ENCODE results near the gene FBRSL1.

Gene FBRSL1

DNA sequence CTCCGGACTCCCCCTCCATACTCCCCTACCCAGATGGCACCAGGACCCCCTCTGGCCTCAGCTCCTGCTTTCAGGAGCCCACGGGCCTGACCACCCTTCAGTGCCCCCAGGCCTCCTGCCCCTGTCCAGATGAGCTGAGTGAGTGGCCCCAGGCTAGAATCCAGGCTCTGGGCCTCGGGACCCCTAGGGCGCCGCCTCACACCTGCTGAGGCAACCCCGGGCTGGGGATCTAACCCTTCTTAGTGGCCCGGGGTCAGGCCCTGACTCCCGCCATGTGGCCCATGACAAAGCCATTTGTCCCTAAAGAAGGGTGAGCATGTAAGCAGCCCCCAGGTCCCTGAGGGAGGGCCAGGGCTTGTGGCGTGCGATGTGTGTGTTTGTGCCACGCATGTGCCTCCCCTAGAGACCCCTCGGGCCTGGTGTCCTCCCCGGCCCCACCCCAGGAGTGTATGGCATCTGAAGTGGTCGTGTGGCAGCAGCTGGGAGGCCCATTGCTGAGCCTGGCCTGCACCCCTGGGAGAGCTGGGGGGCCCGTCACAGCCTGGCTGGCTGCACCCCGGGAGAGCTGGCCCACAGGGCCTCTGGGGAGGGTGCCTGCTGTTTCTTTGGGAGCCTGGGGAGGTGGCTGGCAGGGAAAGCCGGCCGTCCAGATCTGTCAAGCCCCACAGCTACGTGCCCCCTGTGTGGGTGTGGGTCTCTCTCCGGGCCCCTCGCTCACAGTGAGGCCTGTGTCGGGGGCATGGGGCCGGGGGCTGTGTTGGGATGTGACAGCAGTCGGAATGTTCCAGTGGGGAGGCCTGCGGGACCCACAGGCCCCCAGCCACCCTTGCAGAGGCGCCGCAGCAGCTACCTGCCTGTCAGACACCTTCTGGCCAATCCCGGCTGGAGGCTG, 7.8 kb downstream of the FBRSL1 start:
- TF ChIP-seq, protein P1, sequence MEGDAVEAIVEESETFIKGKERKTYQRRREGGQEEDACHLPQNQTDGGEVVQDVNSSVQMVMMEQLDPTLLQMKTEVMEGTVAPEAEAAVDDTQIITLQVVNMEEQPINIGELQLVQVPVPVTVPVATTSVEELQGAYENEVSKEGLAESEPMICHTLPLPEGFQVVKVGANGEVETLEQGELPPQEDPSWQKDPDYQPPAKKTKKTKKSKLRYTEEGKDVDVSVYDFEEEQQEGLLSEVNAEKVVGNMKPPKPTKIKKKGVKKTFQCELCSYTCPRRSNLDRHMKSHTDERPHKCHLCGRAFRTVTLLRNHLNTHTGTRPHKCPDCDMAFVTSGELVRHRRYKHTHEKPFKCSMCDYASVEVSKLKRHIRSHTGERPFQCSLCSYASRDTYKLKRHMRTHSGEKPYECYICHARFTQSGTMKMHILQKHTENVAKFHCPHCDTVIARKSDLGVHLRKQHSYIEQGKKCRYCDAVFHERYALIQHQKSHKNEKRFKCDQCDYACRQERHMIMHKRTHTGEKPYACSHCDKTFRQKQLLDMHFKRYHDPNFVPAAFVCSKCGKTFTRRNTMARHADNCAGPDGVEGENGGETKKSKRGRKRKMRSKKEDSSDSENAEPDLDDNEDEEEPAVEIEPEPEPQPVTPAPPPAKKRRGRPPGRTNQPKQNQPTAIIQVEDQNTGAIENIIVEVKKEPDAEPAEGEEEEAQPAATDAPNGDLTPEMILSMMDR (IDR thresholded peaks at IDR 0.05; ENCODE audit: extremely low read depth, missing control alignments) = no peak
- DNase-seq (ENCODE audit: low spot score) = no peak

DNA sequence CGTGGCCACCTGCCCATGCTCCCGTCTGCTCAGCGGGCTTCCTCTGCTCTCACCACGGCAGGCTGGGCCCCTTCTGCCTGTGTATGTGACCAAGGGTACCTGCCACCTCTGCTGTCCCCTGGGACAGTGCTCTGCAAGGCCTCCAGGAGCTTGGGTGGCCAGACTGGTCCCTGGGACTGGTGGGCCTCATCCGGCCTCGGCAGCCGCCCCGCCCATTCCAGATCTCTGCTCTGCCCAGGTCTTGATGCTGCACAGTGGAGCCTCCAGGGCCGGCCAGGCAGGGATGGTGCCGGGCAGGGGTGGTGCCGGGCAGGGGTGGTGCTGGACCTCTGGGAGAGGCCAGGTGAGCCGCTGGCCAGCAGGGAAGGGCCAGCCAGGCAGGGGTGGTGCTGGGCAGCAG, 9.0 kb downstream of the FBRSL1 start:
- TF ChIP-seq, protein P1 (IDR thresholded peaks at IDR 0.05; ENCODE audit: extremely low read depth, missing control alignments) = no peak
- DNase-seq (ENCODE audit: low spot score) = no peak

DNA sequence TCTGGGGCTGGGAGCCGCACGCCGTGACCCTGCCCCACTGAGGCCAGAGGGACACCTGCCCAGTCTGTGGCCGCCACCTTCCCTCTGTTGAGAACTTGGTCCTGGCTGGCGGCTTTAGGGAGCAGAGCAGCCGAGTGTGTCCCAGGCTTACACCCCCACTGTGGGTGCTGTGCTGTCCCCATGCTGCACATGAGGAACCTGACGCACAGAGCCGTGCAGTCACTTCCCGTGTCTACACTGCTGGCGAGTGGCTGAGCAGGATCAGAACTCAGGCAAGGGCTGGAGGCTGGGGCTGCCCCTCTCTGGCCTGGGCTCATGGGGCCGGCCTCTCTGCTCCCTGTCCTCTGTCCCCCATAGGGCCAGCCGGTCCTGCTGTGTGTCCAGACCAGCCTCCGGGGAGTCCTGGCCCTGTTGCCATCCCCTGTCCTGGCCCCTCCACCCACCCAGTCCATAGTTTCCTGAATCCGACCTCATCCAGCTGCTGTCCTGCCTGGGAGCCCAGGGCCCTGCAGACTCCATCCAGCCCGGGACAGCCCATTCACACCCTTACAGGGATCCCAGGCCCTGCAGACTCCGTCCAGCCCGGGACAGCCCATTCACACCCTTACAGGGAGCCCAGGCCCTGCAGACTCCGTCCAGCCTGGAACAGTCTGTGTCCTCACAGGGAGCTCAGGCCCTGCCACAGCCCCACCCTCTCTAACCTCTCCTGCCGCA, 10.3 kb downstream of the FBRSL1 start:
- TF ChIP-seq, protein P1 (IDR thresholded peaks at IDR 0.05; ENCODE audit: extremely low read depth, missing control alignments) = no peak
- DNase-seq (ENCODE audit: low spot score) = no peak

DNA sequence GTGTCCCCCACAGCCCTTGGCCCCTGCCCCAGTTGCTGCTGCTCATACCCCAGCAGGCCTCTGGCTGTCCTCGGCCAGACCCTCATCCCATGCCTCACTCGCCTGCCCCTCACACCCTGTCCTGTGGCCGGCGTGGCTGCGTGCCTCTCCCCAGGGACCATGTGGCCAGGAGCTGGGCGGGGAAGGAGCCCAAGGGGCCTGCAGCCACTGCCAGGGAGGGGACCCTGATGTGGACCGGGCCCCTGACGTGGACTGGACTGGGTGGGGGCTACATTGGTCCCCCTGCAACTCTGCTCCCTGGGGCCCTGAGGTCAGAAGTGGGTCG, 10.9 kb downstream of the FBRSL1 start:
- TF ChIP-seq, protein P1 (IDR thresholded peaks at IDR 0.05; ENCODE audit: extremely low read depth, missing control alignments) = no peak
- no peak for DNase-seq (ENCODE audit: low spot score)

DNA sequence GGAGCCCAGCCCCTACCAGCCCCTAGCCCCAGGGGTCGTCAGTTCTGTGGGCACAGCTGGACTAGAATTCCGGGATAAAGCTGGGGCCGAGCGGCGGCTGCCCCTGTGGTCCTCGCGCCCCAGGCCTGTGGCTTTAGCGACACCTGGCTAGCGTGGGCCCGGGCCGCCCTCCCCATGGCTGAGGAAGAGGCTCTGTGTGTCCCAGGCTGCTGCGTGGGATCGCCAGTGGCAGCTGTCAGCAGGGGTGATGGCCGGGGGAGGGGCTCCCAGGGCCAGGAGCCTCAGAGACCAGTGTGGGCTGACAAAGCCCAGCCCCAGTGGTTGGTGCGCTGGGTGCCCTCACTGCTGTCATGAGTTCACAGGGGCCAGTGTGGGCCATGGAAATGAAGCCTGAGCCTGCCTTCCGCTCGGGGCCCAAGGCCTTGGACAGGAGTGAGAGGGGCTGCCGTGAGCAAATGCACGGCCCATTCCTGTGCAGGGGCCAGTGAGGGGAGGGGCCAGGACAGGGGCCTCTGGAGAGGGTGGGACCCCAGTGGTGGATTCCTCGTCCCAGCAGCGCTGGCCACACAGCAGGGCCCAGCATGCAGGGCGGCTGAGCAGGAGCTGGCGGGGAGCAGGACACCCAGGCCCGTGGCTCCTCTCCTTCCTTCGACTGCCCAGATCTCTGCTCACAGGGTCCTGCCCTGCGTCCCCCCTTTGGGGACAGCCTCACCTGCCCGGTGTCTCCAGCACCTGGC, 11.4 kb downstream of the FBRSL1 start:
- TF ChIP-seq, protein P1 (IDR thresholded peaks at IDR 0.05; ENCODE audit: extremely low read depth, missing control alignments) = no peak
- DNase-seq (ENCODE audit: low spot score) = no peak

DNA sequence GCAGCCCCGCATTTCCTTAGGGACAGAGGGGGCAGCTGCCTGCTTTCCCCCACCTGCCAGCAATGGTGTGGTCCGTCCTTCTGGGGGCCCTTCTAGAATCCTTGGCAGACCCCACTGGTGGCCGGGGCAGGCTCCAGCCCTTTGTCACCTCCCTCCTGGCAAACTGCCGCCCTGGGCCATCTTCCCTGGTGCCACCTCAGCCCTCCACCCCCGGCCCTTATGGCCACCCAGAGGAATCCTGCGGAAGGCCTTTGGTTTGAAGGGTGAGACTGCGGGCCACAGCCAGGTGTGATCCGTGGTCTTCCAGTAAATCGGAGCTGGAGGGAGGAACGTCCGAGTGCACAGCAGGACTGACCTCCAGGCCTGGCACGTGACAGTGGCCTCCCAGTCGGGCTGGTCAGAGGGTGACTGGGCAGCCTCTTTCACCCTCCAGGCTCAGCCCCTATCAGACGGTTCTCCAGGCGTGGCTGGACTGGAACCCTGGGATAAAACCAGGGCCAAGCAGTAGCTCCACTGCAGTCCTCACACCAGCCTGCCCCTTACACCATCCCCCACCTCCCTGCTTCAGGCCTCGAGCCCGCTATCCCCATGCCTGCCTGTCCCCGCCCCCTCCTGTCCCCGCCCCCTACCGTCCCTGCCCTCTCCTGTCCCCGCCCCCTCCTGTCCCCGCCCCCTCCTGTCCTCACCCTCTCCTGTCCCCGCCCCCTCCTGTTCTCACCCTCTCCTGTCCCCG, 12.4 kb downstream of the FBRSL1 start:
- DNase-seq (ENCODE audit: low spot score) = no peak
- TF ChIP-seq, protein P1 (IDR thresholded peaks at IDR 0.05; ENCODE audit: extremely low read depth, missing control alignments) = no peak
